HG03039 (cell line): ENCODE measurements around the gene PHIP.

Source experiments
- ATAC-seq: cut with Tn5 transposase; IDR thresholded peaks from one replicate; pipeline ENCODE4 v1.9.1; 2021; ENCODE audit warnings: mild to moderate bottlenecking, moderate library complexity; ENCODE audit not compliant: unreplicated experiment

Gene PHIP

DNA sequence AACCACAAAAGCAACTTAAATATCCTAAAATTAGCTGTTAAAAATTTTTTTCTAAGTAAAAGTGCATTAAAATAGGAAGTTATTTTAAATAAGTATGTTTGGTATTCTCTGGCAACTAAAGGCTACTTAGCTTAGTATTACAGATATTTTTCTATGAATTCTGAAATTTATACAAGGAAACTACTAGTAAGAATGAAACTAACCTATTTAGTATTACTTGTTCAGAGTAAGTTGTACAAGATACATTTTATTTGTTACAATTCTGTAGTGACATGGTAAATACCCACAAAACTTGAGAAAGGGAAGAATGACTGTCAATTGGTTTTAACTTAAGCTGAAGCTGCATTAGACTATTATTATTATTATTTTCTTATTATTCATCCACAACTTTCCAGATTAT, 6.5 kb downstream of the PHIP start:
- ATAC-seq: no peak

DNA sequence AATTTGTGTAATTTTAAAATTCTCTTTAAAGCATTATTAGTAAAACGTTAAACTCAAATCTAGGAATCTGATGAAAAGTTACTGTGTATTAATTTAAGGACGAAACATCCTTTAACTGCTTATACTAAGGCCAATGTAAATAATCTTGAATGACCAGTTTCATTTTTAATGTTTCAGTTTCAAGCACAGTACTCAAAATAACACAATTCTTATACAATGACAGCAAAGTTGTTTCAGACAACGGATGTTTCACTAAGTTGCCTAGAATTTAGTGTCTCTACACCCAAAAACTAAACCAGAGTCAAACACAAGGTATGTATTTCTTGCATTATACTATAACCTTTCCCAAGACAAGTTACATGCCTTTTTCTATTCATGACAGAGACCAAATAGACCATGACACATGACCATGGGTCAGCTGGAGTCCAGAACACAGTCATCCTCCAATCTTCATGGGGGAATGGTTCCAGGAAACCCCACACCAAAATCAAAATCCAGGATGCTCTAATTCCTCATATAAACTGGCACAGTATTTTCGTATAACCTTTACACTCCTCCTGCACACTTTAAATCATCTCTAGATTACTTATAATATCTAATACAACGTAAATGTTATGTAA, 7.7 kb downstream of the PHIP start:
- peak; percentile 73 for ATAC-seq

DNA sequence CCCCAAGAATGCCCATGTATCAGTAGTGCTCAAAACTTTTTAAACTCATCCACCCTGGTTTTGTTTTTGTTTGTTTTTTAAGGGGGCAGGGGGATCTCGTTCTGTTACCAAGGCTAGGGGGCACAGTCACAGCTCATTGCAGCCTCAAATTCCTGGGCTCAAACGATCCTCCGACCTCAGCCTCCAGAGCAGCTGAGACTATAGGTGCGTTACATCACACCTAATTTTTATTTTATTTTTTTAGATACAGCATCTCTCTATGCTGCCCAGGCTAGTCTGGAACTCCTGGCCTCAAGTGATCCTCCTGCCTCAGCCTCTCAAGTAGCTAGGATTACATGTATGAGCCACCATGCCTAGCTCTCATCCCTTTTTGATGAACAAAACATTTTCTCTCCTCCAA, 11.2 kb downstream of the PHIP start:
- no peak for ATAC-seq

DNA sequence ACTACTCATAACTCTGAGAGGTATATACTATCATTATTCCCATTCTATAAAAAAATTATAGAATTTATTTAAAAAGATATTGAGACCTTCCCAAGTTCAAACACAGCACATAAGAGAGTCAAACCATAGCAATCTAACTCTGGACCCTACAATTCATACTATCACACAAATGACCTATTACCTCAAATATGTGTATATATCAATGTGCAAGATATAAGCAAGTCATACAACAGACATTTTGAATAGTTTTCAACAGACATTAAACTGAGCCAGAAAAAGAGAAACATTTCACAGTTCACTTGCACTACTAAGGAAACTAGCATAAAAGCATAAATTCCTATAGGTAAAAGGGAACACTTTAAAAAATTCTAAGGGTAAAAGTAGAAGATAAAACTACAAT, 11.7 kb downstream of the PHIP start:
- no peak for ATAC-seq

DNA sequence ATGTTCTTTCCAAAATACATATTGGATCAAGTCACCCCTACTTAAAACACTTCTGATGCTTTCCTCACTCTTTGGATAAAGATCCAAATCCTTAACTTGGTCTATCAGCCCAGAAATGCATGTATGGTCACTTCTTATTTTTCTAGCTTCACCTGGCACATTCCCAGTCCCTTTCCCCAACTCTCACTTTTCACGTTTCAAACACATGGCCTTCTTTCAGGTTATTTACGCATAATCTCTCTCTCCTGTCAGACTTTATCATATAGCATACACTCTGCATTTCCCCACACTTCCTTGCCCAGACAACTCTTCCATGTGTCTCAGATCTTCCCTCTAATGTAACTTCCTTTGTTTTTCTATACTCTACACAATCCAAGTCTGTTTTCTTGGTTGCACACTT, 12.8 kb downstream of the PHIP start:
- ATAC-seq: no peak

DNA sequence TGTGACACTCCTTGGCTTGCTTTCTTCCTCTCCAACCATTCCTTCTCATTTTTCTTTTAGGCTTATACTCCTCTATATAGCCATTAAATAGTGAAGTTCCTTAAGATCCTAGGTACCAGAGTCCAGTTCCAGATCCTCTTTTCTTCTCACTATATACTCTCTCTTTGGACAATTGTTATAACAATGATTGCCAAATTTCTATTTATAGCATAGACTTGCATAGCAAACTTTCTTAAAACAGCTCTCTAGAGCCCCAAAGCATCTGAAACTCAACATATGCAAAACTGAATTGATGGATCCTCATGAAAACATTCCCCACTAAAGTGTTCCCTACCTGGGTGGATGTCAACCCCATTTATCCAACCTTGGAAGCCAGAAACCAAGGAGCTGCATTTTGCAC, 13.4 kb downstream of the PHIP start:
- ATAC-seq: no peak

DNA sequence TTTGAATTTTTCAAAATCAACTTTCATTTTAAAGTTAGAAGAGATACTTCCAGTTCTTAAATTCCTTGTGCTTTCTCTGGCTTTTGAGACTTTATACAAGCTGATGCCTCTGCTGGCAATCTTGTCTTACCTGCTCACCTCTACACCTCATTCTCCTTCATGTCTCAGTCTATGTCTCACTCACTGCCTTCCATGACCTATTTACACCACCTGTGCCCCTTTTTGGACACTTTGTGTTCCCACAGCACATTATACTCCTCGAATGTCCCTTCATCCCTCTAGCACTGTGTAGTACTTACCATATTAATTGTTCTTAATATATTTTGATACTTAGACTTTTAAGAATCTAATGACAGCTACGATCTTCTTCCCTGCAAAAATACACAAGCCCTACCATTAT, 15.3 kb downstream of the PHIP start:
- ATAC-seq: no peak

DNA sequence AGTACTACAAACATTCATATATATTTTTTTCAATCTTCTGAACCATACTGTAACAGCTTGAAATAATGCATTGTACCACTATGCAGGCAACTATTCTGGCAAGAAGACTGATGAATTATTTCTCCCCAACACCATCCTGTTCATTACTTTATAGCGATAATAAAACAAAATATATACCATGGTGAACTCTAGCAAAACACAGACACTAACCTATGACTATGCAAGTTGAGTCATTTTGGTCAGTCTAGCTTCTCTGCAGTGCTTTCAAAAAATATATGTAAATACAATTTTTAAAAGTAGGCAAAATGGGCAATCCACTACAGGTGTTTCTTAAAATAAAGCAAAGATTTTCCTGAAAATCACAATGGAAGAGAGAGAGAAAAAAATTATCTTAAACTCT, 20.3 kb downstream of the PHIP start:
- no peak for ATAC-seq

DNA sequence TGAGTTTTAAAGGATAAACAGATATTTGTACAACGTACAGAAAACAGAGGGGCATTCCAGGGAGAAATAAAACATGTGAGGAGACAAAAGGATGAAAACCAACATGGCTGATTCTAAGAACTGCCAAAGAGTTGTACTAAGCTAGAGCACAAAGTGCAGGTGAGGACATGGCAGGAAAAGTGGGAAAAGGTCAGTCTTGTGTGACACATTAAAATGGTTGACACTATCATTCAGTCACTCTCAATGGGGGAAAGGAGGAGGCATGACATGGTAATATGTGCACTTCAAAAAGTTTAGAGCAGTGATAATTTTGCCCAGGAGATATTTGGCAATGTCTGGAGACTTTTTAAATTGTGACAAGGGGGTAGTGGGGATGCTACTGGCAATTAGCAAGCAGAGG, 21.8 kb downstream of the PHIP start:
- ATAC-seq: no peak

DNA sequence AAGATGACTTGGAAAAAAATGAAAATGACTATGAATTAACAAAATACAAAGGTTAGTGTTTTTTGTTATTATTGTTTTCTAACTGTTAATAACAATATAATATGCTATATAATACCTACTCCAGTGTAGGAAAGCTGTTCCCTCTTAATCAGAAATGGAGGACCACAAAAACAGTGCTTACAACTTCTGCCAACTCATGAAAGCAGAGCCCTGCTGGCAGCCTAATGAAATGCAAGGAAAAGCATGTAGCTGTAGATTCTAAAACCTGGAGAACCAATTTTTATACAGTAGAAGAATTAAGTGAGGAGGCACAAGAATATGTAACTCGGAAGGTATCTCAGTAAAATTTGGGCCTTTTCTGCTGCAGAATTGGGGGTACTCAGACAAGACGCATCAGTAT, 29.4 kb downstream of the PHIP start:
- no peak for ATAC-seq

DNA sequence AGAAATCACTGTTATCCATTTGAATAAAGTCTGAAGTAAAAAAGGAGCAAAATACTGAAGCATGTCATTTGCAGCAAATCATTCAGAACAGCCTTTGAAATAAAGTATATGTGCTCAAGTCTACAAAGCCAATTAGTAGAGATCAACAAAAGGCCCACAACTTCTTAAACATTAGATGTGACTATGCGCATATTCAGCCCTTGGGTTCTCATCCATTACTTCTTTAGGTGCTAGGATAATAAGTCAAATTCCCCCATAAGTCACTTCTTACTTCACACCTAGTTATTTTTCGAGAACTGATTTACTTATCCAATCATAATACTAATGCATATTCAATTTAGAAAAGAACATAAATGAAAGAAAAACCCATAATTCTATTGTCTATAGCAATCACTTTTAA, 31.0 kb downstream of the PHIP start:
- ATAC-seq: no peak

DNA sequence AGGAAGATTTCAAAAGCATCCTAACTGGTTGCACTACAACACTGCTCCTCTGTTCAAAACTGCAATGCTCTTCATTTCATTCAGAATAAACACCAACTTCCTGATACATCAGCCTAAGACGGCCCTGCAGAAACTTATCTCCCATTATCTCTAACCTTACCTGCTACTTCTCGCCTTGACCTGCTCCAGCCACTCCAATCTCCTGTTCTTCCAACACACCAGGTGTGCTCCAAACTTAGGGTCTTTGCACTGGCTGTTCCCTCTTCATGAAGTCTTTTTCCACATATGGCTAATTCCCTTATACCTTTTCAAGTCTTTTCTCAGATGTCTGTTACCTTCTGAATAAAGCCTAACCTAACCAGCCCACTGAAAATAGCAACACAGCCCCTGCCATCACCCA, 32.1 kb downstream of the PHIP start:
- ATAC-seq: no peak

DNA sequence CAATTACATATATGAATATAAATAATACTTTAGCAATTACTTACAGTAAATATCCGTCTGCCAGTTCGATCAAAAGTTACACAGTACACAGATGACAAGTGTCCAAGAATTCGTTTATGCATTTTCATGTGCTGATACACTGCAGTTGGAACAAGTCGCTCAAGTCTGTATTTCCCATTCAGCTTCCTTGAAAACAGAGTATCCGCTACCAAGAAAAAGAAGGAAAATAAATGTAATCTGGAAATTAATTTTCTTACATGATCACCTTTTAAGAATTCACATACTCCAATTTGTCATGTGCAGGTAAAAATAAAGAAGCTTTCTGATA, 35.3 kb downstream of the PHIP start:
- no peak for ATAC-seq

DNA sequence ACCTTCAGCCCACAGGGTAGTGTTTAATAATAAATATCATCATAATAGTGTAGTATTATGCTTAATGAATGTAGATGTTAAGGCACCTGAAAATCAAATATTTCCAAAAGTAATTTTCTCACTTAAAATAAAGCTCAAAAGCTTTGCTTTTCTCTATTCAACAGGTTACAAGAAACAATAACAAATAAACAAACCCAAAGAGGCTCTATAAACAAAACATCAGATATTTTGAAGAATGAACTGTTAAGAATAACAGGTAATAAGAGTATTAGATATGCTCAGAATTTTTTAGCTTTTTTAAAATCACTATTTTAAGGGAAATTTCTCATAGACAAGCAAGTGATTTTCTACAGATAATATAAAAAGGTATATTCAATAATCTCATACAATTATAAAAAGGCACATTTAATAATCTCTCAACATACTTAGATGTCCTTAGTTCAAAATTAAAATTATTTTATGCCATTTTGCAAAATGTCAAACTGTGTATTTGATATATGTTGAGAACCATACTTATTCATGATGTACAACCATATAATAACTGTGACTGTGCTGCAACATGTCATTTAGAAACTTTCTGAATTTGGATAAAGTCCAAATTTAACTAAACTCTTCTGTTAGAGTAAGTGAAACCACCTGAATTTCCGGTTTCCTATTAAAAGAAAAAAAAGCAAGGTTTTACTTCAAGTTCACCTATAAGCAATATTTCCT, 35.8 kb downstream of the PHIP start:
- peak; percentile 75 for ATAC-seq

DNA sequence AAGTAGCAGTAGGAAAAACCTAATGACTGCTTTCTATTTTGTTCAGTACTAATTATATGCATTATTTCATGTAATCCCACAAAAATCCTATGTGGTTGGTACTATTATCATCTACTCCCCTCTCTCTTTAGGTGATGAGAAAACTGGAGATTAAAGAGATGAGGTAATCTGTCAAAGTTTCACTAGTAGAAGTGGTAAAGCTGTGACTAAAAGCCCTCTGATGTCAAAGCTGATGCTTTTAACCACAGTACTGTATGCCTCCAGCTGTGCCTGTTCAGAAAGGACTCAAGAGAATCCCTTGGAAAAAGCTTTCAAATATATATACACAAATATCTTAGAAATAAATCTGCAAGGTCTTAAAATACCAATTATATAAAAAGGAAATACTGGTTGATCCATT, 38.0 kb downstream of the PHIP start:
- ATAC-seq: peak; percentile 79

DNA sequence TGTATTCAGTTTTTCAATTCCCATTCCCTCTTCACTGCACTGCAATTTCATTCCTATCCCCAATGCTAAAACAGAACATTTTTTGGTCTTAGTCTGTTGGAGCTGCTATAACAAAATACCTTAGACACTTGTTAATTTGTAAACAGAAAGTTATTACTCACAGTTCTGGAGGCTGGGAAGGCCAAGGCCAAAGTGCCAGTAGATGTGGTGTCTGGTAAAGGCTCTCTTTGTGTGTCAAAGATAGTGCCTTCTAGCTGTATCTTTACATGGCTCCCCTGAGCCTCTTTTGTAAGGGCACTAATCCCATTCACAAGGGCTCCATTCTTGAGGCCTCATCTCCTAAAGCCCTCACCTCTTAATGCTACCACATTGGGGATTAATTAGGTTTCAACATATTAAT, 40.0 kb downstream of the PHIP start:
- ATAC-seq: no peak

DNA sequence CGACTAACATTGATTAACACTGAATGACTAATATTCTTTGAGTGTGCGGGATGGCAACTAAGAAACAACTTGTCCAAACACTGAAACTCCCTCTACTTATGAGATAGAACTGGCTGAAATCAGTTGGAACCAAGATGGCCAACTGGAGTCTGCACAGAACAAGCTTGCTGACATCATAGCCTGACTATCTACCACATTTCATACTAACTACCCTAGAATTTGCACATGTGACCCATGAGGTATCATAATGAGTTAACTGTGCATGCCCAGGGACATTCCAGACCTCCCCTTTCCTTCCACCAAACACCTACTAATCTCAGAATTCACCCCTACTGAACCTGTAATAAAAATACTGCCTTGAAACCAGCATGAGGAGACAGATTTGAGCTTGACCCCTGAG, 43.2 kb downstream of the PHIP start:
- peak; percentile 54 for ATAC-seq

DNA sequence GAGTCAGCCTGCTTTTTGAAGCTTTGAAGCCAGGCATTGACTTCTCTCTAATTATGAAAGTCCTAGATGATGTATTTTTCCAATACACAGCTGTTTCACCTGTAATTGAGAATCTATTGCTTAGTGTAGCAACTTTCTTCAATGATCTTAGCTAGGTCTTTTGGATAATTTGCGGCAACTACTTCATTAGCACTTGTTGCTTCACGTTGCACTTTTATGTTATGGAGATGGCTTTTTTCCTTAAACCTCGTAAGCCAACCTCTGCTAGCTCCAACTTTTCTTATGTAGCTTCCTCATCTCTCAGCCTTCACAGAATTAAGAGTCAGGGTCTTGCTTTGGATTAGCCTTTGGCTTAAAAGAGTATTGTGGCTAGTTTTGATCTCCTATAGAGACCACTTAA, 44.8 kb downstream of the PHIP start:
- ATAC-seq: no peak

DNA sequence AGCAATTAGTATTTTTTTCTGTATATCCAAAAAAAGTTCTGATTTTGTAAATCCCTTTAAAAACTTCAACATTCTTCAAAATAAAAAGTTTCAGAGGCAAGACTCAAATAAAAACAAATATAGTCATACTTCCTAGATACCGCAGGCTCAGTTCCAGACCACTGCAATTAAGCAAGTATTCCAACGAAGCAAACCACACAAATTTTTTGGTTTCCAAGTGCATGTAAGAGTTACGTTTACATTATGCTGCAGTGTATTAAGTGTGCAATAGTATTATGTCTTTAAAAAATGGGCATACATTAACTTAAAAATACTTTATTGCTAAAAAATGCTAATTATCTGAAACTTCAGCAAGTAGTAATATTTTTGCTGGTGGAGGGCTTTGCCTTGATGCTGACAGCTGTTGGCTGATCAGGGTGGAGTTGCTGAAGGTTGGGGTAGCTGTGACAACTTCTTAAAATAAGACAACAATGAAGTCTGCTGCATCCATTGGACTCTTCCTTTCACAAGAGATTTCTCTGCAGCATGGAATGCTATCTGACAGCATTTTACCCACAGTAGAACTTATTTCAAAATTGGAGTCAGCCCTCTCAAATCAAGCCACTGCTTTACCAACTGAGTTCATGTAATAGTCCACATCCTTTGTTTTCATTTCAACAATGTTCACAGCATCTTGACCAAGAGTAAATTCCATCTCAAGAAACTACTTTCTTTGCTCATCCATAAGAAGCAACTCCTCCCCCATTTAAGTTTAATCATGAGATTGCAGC, 46.0 kb downstream of the PHIP start:
- ATAC-seq: no peak

DNA sequence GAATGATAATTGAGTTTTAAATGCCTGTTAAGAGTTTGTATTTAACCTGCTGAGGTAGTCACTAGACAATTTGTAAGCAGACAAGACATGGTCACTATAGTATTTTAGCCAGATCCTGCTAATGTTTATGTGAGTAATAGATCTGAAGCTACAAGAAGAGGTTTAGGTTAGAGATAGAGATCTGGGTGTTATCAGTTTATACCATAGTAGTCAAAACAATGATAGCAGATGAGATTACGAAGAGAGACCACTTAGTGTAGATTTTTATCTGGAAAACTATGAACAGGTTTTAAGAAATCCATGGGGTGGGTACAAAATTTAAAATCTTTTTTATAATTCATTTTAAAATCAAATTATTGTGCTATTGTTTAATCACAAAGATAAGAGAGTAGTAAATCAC, 47.5 kb downstream of the PHIP start:
- no peak for ATAC-seq

DNA sequence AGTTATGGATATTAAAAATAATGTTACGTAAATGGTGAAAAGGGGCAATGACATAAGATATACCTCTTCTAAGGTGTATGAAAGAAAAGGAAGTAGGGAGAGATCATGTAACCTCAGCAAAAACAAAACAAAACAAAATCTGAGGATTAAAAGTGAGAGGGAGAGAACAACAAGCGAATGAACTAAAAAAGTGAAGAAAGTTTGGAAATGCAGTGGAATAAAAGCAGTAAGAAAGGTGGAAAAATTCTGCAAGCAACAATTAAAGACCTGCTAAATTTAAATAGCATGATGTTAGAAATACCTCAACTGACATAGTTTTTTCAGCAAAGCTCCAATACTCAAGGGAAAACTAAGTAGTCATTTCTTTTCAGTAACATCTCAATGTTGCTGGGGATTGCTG, 48.0 kb downstream of the PHIP start:
- ATAC-seq: no peak

DNA sequence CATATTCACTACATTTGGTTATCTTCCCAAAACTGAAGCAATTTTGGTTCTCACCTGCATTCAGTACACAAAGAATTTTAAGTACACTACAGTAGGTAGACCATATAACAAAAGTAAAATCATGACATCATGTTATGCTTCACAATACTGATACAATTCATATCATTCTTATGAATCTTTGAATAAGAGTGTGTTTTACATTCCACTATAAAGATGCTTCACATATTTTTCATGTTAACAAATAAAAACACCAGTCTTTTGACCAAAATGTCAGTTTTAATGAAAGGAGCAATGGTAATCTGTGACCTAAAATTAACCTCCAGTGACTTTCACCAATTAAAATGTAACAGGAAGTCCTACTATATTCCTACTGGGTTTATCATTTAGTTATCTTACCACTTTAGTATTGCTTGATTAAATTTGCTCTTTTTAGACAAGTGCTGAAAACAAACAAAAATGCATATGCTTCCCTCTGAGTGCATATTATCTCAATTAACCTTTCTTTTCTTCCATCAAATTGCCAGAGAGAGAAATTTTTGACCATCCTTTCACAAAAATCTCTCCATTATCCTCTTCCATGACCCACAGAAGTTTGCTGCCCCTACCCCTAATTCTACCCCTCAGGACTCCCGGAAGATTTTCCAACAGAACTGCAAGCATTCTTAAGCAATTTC, 49.3 kb downstream of the PHIP start:
- no peak for ATAC-seq
